Osteocyte (in vitro differentiated cells): ENCODE results near the gene SRCAP. TPM values are rescaled to one million over a fixed set of nuclear protein-coding genes. Genes with fewer than 3 reads are reported as not detected.

Source experiments
- DNase-seq: peaks from one replicate; pipeline ENCODE4 v3.0.0; 2021; ENCODE audit warnings: mixed read lengths; ENCODE audit not compliant: unreplicated experiment; ENCODE audit errors: extremely low spot score
- H3K27ac Mint-ChIP-seq: one replicate; pipeline ENCODE4 v1.8.0; 2021; ENCODE audit warnings: mild to moderate bottlenecking, mixed read lengths; ENCODE audit not compliant: unreplicated experiment
- H3K27me3 Mint-ChIP-seq: one replicate; pipeline ENCODE4 v1.8.0; 2021; ENCODE audit warnings: mixed read lengths; ENCODE audit not compliant: unreplicated experiment
- H3K36me3 Mint-ChIP-seq: one replicate; pipeline ENCODE4 v1.8.0; 2021; ENCODE audit warnings: mixed read lengths; ENCODE audit not compliant: unreplicated experiment
- H3K4me1 Mint-ChIP-seq: one replicate; pipeline ENCODE4 v1.8.0; 2021; ENCODE audit warnings: mixed read lengths; ENCODE audit not compliant: unreplicated experiment
- H3K4me3 Mint-ChIP-seq: one replicate; pipeline ENCODE4 v1.8.0; 2021; ENCODE audit warnings: mild to moderate bottlenecking, moderate library complexity, mixed read lengths; ENCODE audit not compliant: unreplicated experiment
- H3K9me3 Mint-ChIP-seq: one replicate; pipeline ENCODE4 v1.8.0; 2021; ENCODE audit warnings: mixed read lengths; ENCODE audit not compliant: unreplicated experiment
- CTCF ChIP-seq: fragments of 200-600 bp; sonication (generic); IDR thresholded peaks from 2 replicates; pipeline ENCODE4 v1.5.0; 2021; ENCODE audit warnings: antibody characterized with exemption, mild to moderate bottlenecking, moderate library complexity
- total RNA-seq: library from RNA; stranded (reverse); gene quantifications from 2 replicates; pipeline ENCODE4 v1.2.1, GENCODE V29; 2021

Gene SRCAP
- total RNA-seq, 1 donor from 2014 or later, result 69.2 TPM

GRCh38 chr16:30721606-30722005 is 22.6 kb downstream of the SRCAP start:
- H3K27ac Mint-ChIP-seq, result no peak overlapping the region
- H3K4me1 Mint-ChIP-seq, result no peaks in the 10 kb centered on the region
- H3K36me3 Mint-ChIP-seq, result peaks cover 63% of the 10 kb centered on the region
- no peak for TF ChIP-seq CTCF
- no peaks in the 10 kb centered on the region for H3K27me3 Mint-ChIP-seq
- no peak overlapping the region for H3K4me3 Mint-ChIP-seq
- H3K9me3 Mint-ChIP-seq, result no peaks in the 10 kb centered on the region
- no peak for DNase-seq

GRCh38 chr16:30722443-30722842 is 23.5 kb downstream of the SRCAP start:
- no peaks in the 10 kb centered on the region for H3K27me3 Mint-ChIP-seq
- no peaks in the 10 kb centered on the region for H3K9me3 Mint-ChIP-seq
- H3K27ac Mint-ChIP-seq, result no peak overlapping the region
- peaks cover 59% of the 10 kb centered on the region for H3K36me3 Mint-ChIP-seq
- no peak for DNase-seq
- TF ChIP-seq CTCF, result no peak
- no peaks in the 10 kb centered on the region for H3K4me1 Mint-ChIP-seq
- H3K4me3 Mint-ChIP-seq, result no peak overlapping the region

- no peaks in the 10 kb centered on the region for H3K4me1 Mint-ChIP-seq
- H3K36me3 Mint-ChIP-seq, result peaks cover 58% of the 10 kb centered on the region
- DNase-seq, result no peak
- H3K9me3 Mint-ChIP-seq, result no peaks in the 10 kb centered on the region
- H3K27ac Mint-ChIP-seq, result no peak overlapping the region
- no peak overlapping the region for H3K4me3 Mint-ChIP-seq
- H3K27me3 Mint-ChIP-seq, result no peaks in the 10 kb centered on the region
- no peak for TF ChIP-seq CTCF
Measured at GRCh38 chr16:30722916-30723315, 23.9 kb downstream of the SRCAP start.

GRCh38 chr16:30723725-30724355 is 24.9 kb downstream of the SRCAP start:
- Mint-ChIP-seq H3K27ac (no peak overlapping the region), H3K4me1 (no peaks in the 10 kb centered on the region), H3K9me3 (no peaks in the 10 kb centered on the region), H3K36me3 (peaks cover 61% of the 10 kb centered on the region), H3K27me3 (no peaks in the 10 kb centered on the region), H3K4me3 (no peak overlapping the region)
- TF ChIP-seq CTCF, result no peak
- DNase-seq, result no peak

- H3K36me3 Mint-ChIP-seq, result peaks cover 63% of the 10 kb centered on the region
- H3K27ac Mint-ChIP-seq, result no peak overlapping the region
- TF ChIP-seq CTCF, result no peak
- no peak overlapping the region for H3K4me3 Mint-ChIP-seq
- no peaks in the 10 kb centered on the region for H3K27me3 Mint-ChIP-seq
- H3K9me3 Mint-ChIP-seq, result no peaks in the 10 kb centered on the region
- no peak for DNase-seq
- H3K4me1 Mint-ChIP-seq, result no peaks in the 10 kb centered on the region
Measured at GRCh38 chr16:30724641-30725417, 25.9 kb downstream of the SRCAP start.
